ENCODE data around the gene ARHGDIA.

GRCh38 chr17:81833160-81833920, 37.8 kb downstream of the ARHGDIA start, which contains the start of gene MCRIP1:
- no peak for TF ChIP-seq CTCF (IDR thresholded peaks at IDR 0.05)
- no peak for TF ChIP-seq EP300 (IDR thresholded peaks at IDR 0.05)
- peak in 2 of 4 donors; percentile 28 to 85 for TF ChIP-seq POLR2A (IDR thresholded peaks at IDR 0.05)
